ENCODE measurements around the gene P2RX6. TPM values are rescaled to one million over a fixed set of nuclear protein-coding genes. Genes with fewer than 3 reads are reported as not detected.

Gene P2RX6
- total and polyA plus RNA-seq, 9 of the 15 experiments (the other 6 are each of a cell fraction or from before 2014, with no cell fraction given), result 0.01 to 3.9 (median 1.5) TPM; not detected in 1

DNA sequence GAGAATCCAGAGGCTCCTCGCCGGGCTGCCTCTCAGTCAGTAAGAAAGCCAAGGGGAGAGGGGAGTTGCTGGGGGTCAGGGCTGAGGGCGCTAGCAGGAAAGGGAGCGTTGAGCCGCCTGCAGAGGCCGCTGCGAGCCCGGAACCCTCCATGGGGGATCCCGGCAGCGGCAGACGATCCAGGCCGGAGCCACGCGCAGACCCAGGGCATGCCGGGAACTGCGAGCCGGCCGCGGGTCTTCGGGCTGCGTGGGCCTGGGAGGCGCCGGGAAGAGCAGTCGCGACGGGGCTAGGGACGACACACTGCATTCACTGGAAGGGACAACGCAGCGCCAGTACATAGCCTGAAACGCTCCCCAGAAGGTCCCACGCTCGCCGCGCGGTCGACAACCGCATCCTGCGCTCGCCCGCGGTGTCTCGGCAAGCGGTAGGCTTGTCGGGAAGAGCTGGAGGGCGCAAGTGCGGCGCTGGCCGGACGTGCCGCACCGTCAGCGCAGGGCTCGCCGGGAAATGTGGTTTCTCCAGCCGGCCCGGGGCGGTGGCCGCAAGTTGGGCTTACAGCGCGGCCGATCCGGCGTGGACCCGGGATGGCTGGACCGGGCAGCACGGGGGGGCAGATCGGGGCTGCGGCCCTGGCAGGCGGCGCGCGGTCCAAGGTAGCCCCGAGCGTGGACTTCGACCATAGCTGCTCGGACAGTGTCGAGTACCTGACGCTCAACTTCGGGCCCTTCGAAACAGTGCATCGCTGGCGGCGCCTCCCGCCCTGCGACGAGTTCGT, 33.0 kb upstream of the P2RX6 start, which contains the start of gene LZTR1 (continued):
- TF ChIP-seq, protein P1, sequence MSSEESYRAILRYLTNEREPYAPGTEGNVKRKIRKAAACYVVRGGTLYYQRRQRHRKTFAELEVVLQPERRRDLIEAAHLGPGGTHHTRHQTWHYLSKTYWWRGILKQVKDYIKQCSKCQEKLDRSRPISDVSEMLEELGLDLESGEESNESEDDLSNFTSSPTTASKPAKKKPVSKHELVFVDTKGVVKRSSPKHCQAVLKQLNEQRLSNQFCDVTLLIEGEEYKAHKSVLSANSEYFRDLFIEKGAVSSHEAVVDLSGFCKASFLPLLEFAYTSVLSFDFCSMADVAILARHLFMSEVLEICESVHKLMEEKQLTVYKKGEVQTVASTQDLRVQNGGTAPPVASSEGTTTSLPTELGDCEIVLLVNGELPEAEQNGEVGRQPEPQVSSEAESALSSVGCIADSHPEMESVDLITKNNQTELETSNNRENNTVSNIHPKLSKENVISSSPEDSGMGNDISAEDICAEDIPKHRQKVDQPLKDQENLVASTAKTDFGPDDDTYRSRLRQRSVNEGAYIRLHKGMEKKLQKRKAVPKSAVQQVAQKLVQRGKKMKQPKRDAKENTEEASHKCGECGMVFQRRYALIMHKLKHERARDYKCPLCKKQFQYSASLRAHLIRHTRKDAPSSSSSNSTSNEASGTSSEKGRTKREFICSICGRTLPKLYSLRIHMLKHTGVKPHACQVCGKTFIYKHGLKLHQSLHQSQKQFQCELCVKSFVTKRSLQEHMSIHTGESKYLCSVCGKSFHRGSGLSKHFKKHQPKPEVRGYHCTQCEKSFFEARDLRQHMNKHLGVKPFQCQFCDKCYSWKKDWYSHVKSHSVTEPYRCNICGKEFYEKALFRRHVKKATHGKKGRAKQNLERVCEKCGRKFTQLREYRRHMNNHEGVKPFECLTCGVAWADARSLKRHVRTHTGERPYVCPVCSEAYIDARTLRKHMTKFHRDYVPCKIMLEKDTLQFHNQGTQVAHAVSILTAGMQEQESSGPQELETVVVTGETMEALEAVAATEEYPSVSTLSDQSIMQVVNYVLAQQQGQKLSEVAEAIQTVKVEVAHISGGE (CRISPR knock-in tag; IDR thresholded peaks at IDR 0.05), result peak in 1 of 3 experiments; percentile 71; a peak in 2 of 6 replicates
- peak; percentile 88 for TF ChIP-seq MXD1 (CRISPR knock-in tag; IDR thresholded peaks at IDR 0.05; ENCODE audit: borderline replicate concordance, poor library complexity, severe bottlenecking)
- peak; percentile 99 for TF ChIP-seq ELF4 (CRISPR knock-in tag; IDR thresholded peaks at IDR 0.05)
- TF ChIP-seq RFX7 (CRISPR knock-in tag; IDR thresholded peaks at IDR 0.05), result peak; percentile 95
- TF ChIP-seq MAFF (IDR thresholded peaks at IDR 0.05; ENCODE audit: low read length), result no peak
- peak; percentile 98 to 99 for TF ChIP-seq UBTF (IDR thresholded peaks at IDR 0.05; ENCODE audit: borderline replicate concordance in 1 of 2, low read depth in 2 of 2, low read length in 2 of 2)
- TF ChIP-seq SIRT6 (IDR thresholded peaks at IDR 0.05; ENCODE audit: low read depth, low read length), result peak; percentile 90
- TF ChIP-seq ATF1 (CRISPR knock-in tag; IDR thresholded peaks at IDR 0.05), result no peak
- TF ChIP-seq ATF1 (tag; IDR thresholded peaks at IDR 0.05), result peak; percentile 98
- peak; percentile 85 for TF ChIP-seq SREBF1 (IDR thresholded peaks at IDR 0.05; ENCODE audit: borderline replicate concordance, low read depth, low read length)
- no peak for TF ChIP-seq GATAD2B (IDR thresholded peaks at IDR 0.05; ENCODE audit: borderline replicate concordance)
- TF ChIP-seq IRF9 (tag; IDR thresholded peaks at IDR 0.05), result peak; percentile 89
- TF ChIP-seq RBBP5 (IDR thresholded peaks at IDR 0.05; ENCODE audit: borderline replicate concordance, insufficient read depth, low read length, poor library complexity, severe bottlenecking), result peak; percentile 100
- TF ChIP-seq RHOXF2B (CRISPR knock-in tag; conservative IDR thresholded peaks at IDR 0.05), result peak; percentile 98
- TF ChIP-seq CEBPB (tag; IDR thresholded peaks at IDR 0.05), result no peak
- no peak for TF ChIP-seq HNRNPH1 (optimal IDR thresholded peaks at IDR 0.05; ENCODE audit: low read depth, low read length)
- no peak for TF ChIP-seq NCOA4 (IDR thresholded peaks at IDR 0.05; ENCODE audit: partially characterized antibody)

All from K562 (cell line).